HG02870 (cell line): ENCODE data around the gene NXN.
"Not testable (repeated sequence)": the region's sequence is repeated elsewhere in the genome, so short reads cannot be mapped to it uniquely, and the experiment has no call there.

Experiments
- ATAC-seq: cut with Tn5 transposase; IDR thresholded peaks from one replicate; pipeline ENCODE4 v1.9.1; 2021; ENCODE audit warnings: mild to moderate bottlenecking, moderate library complexity; ENCODE audit not compliant: unreplicated experiment

Gene NXN

GRCh38 chr17:804541-805435, 174.8 kb downstream of the NXN start:
- no peak for ATAC-seq

- no peak for ATAC-seq
Observed at GRCh38 chr17:802901-803881, 176.4 kb downstream of the NXN start.

- ATAC-seq: no peak
Observed at GRCh38 chr17:802481-802880, 177.1 kb downstream of the NXN start.

GRCh38 chr17:801660-802059, 177.9 kb downstream of the NXN start:
- ATAC-seq: no peak

GRCh38 chr17:800446-801242, 178.9 kb downstream of the NXN start:
- ATAC-seq: no peak

- no peak for ATAC-seq
Observed at GRCh38 chr17:799261-799660, 180.3 kb downstream of the NXN start.

GRCh38 chr17:798246-798645, 181.3 kb downstream of the NXN start:
- ATAC-seq: no peak

GRCh38 chr17:797236-797840, 182.2 kb downstream of the NXN start:
- ATAC-seq: no peak

- ATAC-seq: no peak
Observed at GRCh38 chr17:796609-797008, 183.0 kb downstream of the NXN start.

GRCh38 chr17:795721-796120, 183.9 kb downstream of the NXN start:
- ATAC-seq: no peak

GRCh38 chr17:795276-795675, 184.3 kb downstream of the NXN start:
- no peak for ATAC-seq

- no peak for ATAC-seq
Observed at GRCh38 chr17:794876-795275, 184.7 kb downstream of the NXN start.

- no peak for ATAC-seq
Observed at GRCh38 chr17:792277-792676, 187.3 kb downstream of the NXN start.

- ATAC-seq: no peak
Observed at GRCh38 chr17:791829-792228, 187.7 kb downstream of the NXN start.

- not testable (repeated sequence) for ATAC-seq
Observed at GRCh38 chr17:790874-791247, 188.7 kb downstream of the NXN start.

GRCh38 chr17:789931-790873, 189.4 kb downstream of the NXN start:
- ATAC-seq: not testable (repeated sequence)

- no peak for ATAC-seq
Observed at GRCh38 chr17:789160-789840, 190.3 kb downstream of the NXN start.

GRCh38 chr17:788551-788950, 191.0 kb downstream of the NXN start:
- ATAC-seq: no peak
